OCI-LY1 (cell line): ENCODE data around the gene GTF2IRD2.
"Not testable (repeated sequence)": the region's sequence is repeated elsewhere in the genome, so short reads cannot be mapped to it uniquely, and the experiment has no call there.

Experiments
- H2AFZ ChIP-seq: fragments of 200-600 bp; sonication (generic), shearing (Covaris generic); 2 replicates; pipeline ENCODE4 v1.6.0; 2014; ENCODE audit warnings: antibody characterized with exemption, mild to moderate bottlenecking, low read length
- H3F3A ChIP-seq: fragments of 200-600 bp; sonication (generic), shearing (Covaris generic); 2 replicates; pipeline ENCODE4 v1.6.0; 2014; ENCODE audit warnings: mild to moderate bottlenecking, antibody characterized with exemption, low read length, moderate library complexity; ENCODE audit not compliant: insufficient read depth
- H3K27ac ChIP-seq: fragments of 200-600 bp; sonication (generic); 2 replicates; pipeline ENCODE4 v1.5.1; 2014; ENCODE audit warnings: low read length, mixed run types, mild to moderate bottlenecking, low read depth; ENCODE audit not compliant: poor library complexity, severe bottlenecking
- H3K27me3 ChIP-seq: fragments of 200-600 bp; sonication (generic); 2 replicates; pipeline ENCODE4 v1.6.0; 2014; ENCODE audit warnings: antibody characterized with exemption, mild to moderate bottlenecking, low read length, moderate library complexity; ENCODE audit not compliant: insufficient read depth
- H3K36me3 ChIP-seq: fragments of 200-600 bp; sonication (generic); 2 replicates; pipeline ENCODE4 v1.6.1; 2014; ENCODE audit warnings: mild to moderate bottlenecking, antibody characterized with exemption, low read length, moderate library complexity, mixed read lengths; ENCODE audit not compliant: insufficient read depth
- H3K4me1 ChIP-seq: fragments of 200-600 bp; sonication (generic); 2 replicates; pipeline ENCODE4 v1.5.1; 2014; ENCODE audit warnings: mild to moderate bottlenecking, low read length, moderate library complexity; ENCODE audit not compliant: insufficient read depth, severe bottlenecking
- H3K4me2 ChIP-seq: fragments of 200-600 bp; sonication (generic), shearing (Covaris generic); 2 replicates; pipeline ENCODE4 v1.6.1; 2014; ENCODE audit warnings: low read length
- H3K4me3 ChIP-seq: fragments of 200-600 bp; sonication (generic); 2 replicates; pipeline ENCODE4 v1.5.1; 2014; ENCODE audit warnings: low read length, low read depth, mild to moderate bottlenecking, mixed read lengths; ENCODE audit not compliant: poor library complexity, severe bottlenecking
- H3K79me2 ChIP-seq: fragments of 200-600 bp; shearing (Covaris generic); 2 replicates; pipeline ENCODE4 v1.6.1; 2016; ENCODE audit warnings: mixed run types, low read length, mixed read lengths; ENCODE audit not compliant: insufficient read depth
- H3K9ac ChIP-seq: fragments of 200-600 bp; sonication (generic), shearing (Covaris generic); 2 replicates; pipeline ENCODE4 v1.6.1; 2014; ENCODE audit warnings: mild to moderate bottlenecking, low read length, mixed read lengths
- H3K9me2 ChIP-seq: fragments of 200-600 bp; sonication (generic), shearing (Covaris generic); 2 replicates; pipeline ENCODE4 v1.6.1; 2014; ENCODE audit warnings: low read depth, mild to moderate bottlenecking, low read length, mixed read lengths
- H3K9me3 ChIP-seq: fragments of 200-600 bp; shearing (Covaris generic); 2 replicates; pipeline ENCODE4 v1.6.1; 2014; ENCODE audit warnings: low read length, mixed read lengths
- H4K20me1 ChIP-seq: fragments of 200-600 bp; sonication (generic), shearing (Covaris generic); 2 replicates; pipeline ENCODE4 v1.6.0; 2016; ENCODE audit warnings: mild to moderate bottlenecking, low read length; ENCODE audit not compliant: insufficient read depth

The GTF2IRD2 gene

GRCh38 chr7:74766509-74766908 is 84.9 kb downstream of the GTF2IRD2 start:
- Histone ChIP-seq H3K27ac (peak overlapping the region; percentile 76), H3K4me1 (peaks cover 12% of the 10 kb centered on the region)
- not testable (repeated sequence) for H3K27me3 ChIP-seq, H2AFZ ChIP-seq, H3F3A ChIP-seq, H4K20me1 ChIP-seq, H3K4me2 ChIP-seq, H3K4me3 ChIP-seq, H3K9ac ChIP-seq, H3K9me2 ChIP-seq, H3K36me3 ChIP-seq, H3K9me3 ChIP-seq, H3K79me2 ChIP-seq

- H3K4me3 ChIP-seq, H2AFZ ChIP-seq, H3K9me3 ChIP-seq, H3F3A ChIP-seq, H4K20me1 ChIP-seq, H3K9me2 ChIP-seq, H3K27me3 ChIP-seq, H3K27ac ChIP-seq, H3K4me2 ChIP-seq, H3K36me3 ChIP-seq, H3K9ac ChIP-seq, H3K79me2 ChIP-seq: not testable (repeated sequence)
- peaks cover 12% of the 10 kb centered on the region for H3K4me1 ChIP-seq
Measured at GRCh38 chr7:74765205-74765918, 86.0 kb downstream of the GTF2IRD2 start.

GRCh38 chr7:74758982-74759381 is 92.4 kb downstream of the GTF2IRD2 start:
- not testable (repeated sequence) for H3K4me3 ChIP-seq, H3F3A ChIP-seq, H3K4me2 ChIP-seq, H3K9me2 ChIP-seq, H3K27ac ChIP-seq, H3K4me1 ChIP-seq, H3K27me3 ChIP-seq, H3K9ac ChIP-seq, H3K9me3 ChIP-seq, H2AFZ ChIP-seq, H3K36me3 ChIP-seq, H3K79me2 ChIP-seq, H4K20me1 ChIP-seq

GRCh38 chr7:74758268-74758667 is 93.1 kb downstream of the GTF2IRD2 start:
- H3K36me3 ChIP-seq, H3K9me3 ChIP-seq, H3K4me3 ChIP-seq, H3K9me2 ChIP-seq, H3K9ac ChIP-seq, H3K4me1 ChIP-seq, H3F3A ChIP-seq, H2AFZ ChIP-seq, H3K79me2 ChIP-seq, H3K4me2 ChIP-seq, H3K27me3 ChIP-seq, H4K20me1 ChIP-seq, H3K27ac ChIP-seq: not testable (repeated sequence)

GRCh38 chr7:74756673-74757072 is 94.7 kb downstream of the GTF2IRD2 start:
- not testable (repeated sequence) for H2AFZ ChIP-seq, H3K79me2 ChIP-seq, H3F3A ChIP-seq, H3K36me3 ChIP-seq, H4K20me1 ChIP-seq, H3K9ac ChIP-seq, H3K9me3 ChIP-seq, H3K9me2 ChIP-seq, H3K4me3 ChIP-seq, H3K4me1 ChIP-seq, H3K27me3 ChIP-seq, H3K4me2 ChIP-seq, H3K27ac ChIP-seq

- H3K4me2 ChIP-seq, H3K9me3 ChIP-seq, H3K9ac ChIP-seq, H3K27me3 ChIP-seq, H3K4me1 ChIP-seq, H2AFZ ChIP-seq, H4K20me1 ChIP-seq, H3K4me3 ChIP-seq, H3F3A ChIP-seq, H3K27ac ChIP-seq, H3K36me3 ChIP-seq, H3K9me2 ChIP-seq, H3K79me2 ChIP-seq: not testable (repeated sequence)
Measured at GRCh38 chr7:74753921-74754482, 97.4 kb downstream of the GTF2IRD2 start.
